Keratinocyte (primary cell): ENCODE data around the gene IRF4. TPM values are rescaled to one million over a fixed set of nuclear protein-coding genes. Genes with fewer than 3 reads are reported as not detected.

Experiments used
- DNase-seq: peaks from one replicate; pipeline ENCODE4 v3.0.0-alpha.2; 2011; ENCODE audit warnings: low read depth, missing footprints, low spot score
- FAIRE-seq: peaks from 2 replicates; lab custom pipeline; 2011; peaks lifted over from hg19 to GRCh38; lab: Jason Lieb, UNC
- H2AFZ ChIP-seq: 2 replicates; pipeline ENCODE4 v1.6.0; 2012; ENCODE audit warnings: low read length, control low read depth, inconsistent platforms; ENCODE audit not compliant: control insufficient read depth
- H3K27ac ChIP-seq: 2 replicates; pipeline ENCODE4 v1.5.1; 2011; ENCODE audit warnings: low read length; ENCODE audit not compliant: control insufficient read depth, insufficient read depth
- H3K27me3 ChIP-seq: 3 replicates; pipeline ENCODE4 v1.6.0; 2011; ENCODE audit warnings: low read length; ENCODE audit not compliant: control insufficient read depth, insufficient read depth; ENCODE audit errors: extremely low read depth
- H3K36me3 ChIP-seq, 2 experiments: 2 replicates in 1 of 2; 3 replicates in 1 of 2; pipeline ENCODE4 v1.5.1; 2011; ENCODE audit warnings: low read length in 2 of 2, mild to moderate bottlenecking in 1 of 2; ENCODE audit not compliant: control insufficient read depth in 2 of 2, insufficient read depth in 2 of 2; ENCODE audit errors: extremely low read depth in 1 of 2
- H3K4me1 ChIP-seq: 3 replicates; pipeline ENCODE4 v1.5.1; 2011; ENCODE audit warnings: low read length; ENCODE audit not compliant: control insufficient read depth, insufficient read depth; ENCODE audit errors: extremely low read depth
- H3K4me2 ChIP-seq: 3 replicates; pipeline ENCODE4 v1.6.0; 2011; ENCODE audit warnings: low read depth, low read length; ENCODE audit not compliant: control insufficient read depth, insufficient read depth; ENCODE audit errors: extremely low read depth
- H3K4me3 ChIP-seq, 3 experiments: fragments of 200-600 bp in 1 of 3; sonication (generic) in 1 of 3; 2 replicates in 2 of 3; 3 replicates in 1 of 3; pipeline ENCODE4 v1.5.1; 2011 to 2016; ENCODE audit warnings: low read length in 3 of 3, mild to moderate bottlenecking in 3 of 3, control low read depth in 2 of 3, inconsistent platforms in 1 of 3, low read depth in 1 of 3, mixed read lengths in 1 of 3, mixed run types in 1 of 3, moderate library complexity in 1 of 3; ENCODE audit not compliant: control insufficient read depth in 2 of 3, insufficient read depth in 2 of 3; ENCODE audit errors: extremely low read depth in 1 of 3
- H3K79me2 ChIP-seq: 2 replicates; pipeline ENCODE4 v1.6.0; 2012; ENCODE audit warnings: low read length; ENCODE audit not compliant: control insufficient read depth, insufficient read depth
- H3K9ac ChIP-seq: 3 replicates; pipeline ENCODE4 v1.6.0; 2011; ENCODE audit warnings: low read length; ENCODE audit not compliant: control insufficient read depth, insufficient read depth; ENCODE audit errors: extremely low read depth
- H3K9me1 ChIP-seq: 3 replicates; pipeline ENCODE4 v1.6.0; 2011; ENCODE audit warnings: low read length; ENCODE audit not compliant: control insufficient read depth, insufficient read depth; ENCODE audit errors: extremely low read depth
- H3K9me3 ChIP-seq: 2 replicates; pipeline ENCODE4 v1.5.1; 2012; ENCODE audit warnings: low read depth, low read length; ENCODE audit not compliant: control insufficient read depth
- H4K20me1 ChIP-seq: 3 replicates; pipeline ENCODE4 v1.6.0; 2011; ENCODE audit warnings: low read length; ENCODE audit not compliant: control insufficient read depth, insufficient read depth; ENCODE audit errors: extremely low read depth
- EZH2 ChIP-seq: IDR thresholded peaks from one replicate; pipeline ENCODE4 v1.6.1; 2012; ENCODE audit warnings: inconsistent platforms, mild to moderate bottlenecking, low read length, moderate library complexity
- dilution Hi-C: fragments of 300-500 bp; cut with MboI; formaldehyde crosslinking; loops from one replicate; pipeline ENCODE4 v1.7.0; 2020; ENCODE audit warnings: low sequenced_read_pairs; ENCODE audit not compliant: extremely low pct_ligation_motif_present
- polyA plus RNA-seq, 5 experiments: library from polyadenylated mRNA; depleted of rRNA in 3 of 5; stranded (reverse) in 3 of 5; stranded (forward) in 1 of 5; unstranded in 1 of 5; fragments of >200 nt; gene quantifications; 1 replicate in 1 of 5; 2 replicates in 3 of 5; 3 replicates in 1 of 5; pipeline versions ENCODE4 v1.2.1 to v1.2.3, GENCODE V29; 2011 to 2012; ENCODE audit warnings: missing spikeins in 2 of 5, low read depth in 1 of 5, low replicate concordance in 1 of 5
- TF ChIP-seq, protein P1 (sequence below), 3 experiments: IDR thresholded peaks in 1 of 3; conservative IDR thresholded peaks in 1 of 3; optimal IDR thresholded peaks in 1 of 3; 2 replicates in 2 of 3; 3 replicates in 1 of 3; pipeline versions ENCODE3 to v1.5.1; 2011; ENCODE audit warnings: low read length in 3 of 3, mild to moderate bottlenecking in 3 of 3, moderate library complexity in 2 of 3, control low read depth in 1 of 3, inconsistent platforms in 1 of 3; ENCODE audit not compliant: insufficient read depth in 2 of 3; ENCODE audit errors: extremely low read depth in 1 of 3

Gene IRF4
- polyA plus RNA-seq, 1 donor (not counting 4 experiments of a cell fraction or from before 2014, with no cell fraction given): 0.12 TPM

DNA sequence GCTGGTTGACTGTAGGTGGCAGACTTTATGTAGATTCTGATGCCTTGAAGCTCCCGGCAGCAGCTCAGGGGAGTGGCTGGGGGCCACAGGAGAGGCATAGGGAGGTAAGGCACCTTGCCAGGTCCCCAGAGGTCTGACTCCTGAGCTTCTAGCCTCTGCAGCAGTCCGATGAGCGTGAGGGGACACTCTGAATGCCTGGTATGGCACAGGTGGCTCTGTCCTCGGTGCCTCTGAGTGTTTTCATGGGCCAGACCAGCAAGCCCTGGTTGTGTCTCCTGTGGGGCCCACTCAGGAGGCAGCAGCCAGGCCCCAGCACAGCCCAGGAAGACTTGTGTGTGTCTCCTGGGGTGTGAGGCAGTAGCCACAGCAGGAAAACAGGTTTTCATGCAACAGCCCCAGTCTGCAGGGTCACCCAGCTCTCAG lies 39.7 kb upstream of the IRF4 start:
- Histone ChIP-seq H4K20me1 (no peaks in the 10 kb centered on the region), H3K36me3 (peaks cover 3 to 4% of the 10 kb centered on the region in 2 experiments), H3K27me3 (no peaks in the 10 kb centered on the region), H3K9me1 (no peaks in the 10 kb centered on the region), H3K4me3 (no peak overlapping the region), H3K9me3 (peaks cover 5% of the 10 kb centered on the region), H3K27ac (no peak overlapping the region), H3K9ac (no peak overlapping the region), H3K4me2 (no peak overlapping the region), H3K79me2 (no peaks in the 10 kb centered on the region), H2AFZ (no peak overlapping the region), H3K4me1 (no peaks in the 10 kb centered on the region)
- TF ChIP-seq, protein P1, sequence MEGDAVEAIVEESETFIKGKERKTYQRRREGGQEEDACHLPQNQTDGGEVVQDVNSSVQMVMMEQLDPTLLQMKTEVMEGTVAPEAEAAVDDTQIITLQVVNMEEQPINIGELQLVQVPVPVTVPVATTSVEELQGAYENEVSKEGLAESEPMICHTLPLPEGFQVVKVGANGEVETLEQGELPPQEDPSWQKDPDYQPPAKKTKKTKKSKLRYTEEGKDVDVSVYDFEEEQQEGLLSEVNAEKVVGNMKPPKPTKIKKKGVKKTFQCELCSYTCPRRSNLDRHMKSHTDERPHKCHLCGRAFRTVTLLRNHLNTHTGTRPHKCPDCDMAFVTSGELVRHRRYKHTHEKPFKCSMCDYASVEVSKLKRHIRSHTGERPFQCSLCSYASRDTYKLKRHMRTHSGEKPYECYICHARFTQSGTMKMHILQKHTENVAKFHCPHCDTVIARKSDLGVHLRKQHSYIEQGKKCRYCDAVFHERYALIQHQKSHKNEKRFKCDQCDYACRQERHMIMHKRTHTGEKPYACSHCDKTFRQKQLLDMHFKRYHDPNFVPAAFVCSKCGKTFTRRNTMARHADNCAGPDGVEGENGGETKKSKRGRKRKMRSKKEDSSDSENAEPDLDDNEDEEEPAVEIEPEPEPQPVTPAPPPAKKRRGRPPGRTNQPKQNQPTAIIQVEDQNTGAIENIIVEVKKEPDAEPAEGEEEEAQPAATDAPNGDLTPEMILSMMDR (optimal IDR thresholded peaks at IDR 0.05 in 1 of 3, IDR thresholded peaks at IDR 0.05 in 1 of 3, conservative IDR thresholded peaks at IDR 0.05 in 1 of 3; ENCODE audit: extremely low read depth in 1 of 3, insufficient read depth in 2 of 3, low read length in 3 of 3): no peak
- TF ChIP-seq EZH2: no peak
- dilution Hi-C loops: no loop called here
- no peak for FAIRE-seq
- DNase-seq: no peak

DNA sequence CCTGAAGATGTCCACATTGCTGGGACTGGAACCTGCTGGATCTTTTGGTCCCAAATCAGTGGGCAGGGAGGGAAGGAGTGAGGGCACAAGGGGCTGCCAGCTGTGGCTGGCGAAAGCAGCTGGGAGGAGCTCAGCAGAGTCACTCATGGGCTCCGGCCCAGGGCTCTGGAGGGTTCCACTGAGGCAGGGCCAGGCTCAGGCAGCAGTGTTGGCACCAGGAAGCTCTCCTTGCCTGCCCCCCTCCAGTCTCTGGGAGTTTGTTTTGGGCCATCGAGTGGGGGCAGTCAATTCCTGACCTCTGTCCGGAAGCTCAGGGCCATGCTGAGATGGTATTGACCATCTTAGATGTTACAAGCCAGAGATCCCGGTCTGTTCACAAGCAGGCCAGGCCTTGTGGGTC lies 39.1 kb upstream of the IRF4 start:
- Histone ChIP-seq H2AFZ (no peak overlapping the region), H3K9me1 (no peaks in the 10 kb centered on the region), H3K9ac (no peak overlapping the region)

More for the DNA sequence above, 39.1 kb upstream of the IRF4 start:
- FAIRE-seq (no peak), DNase-seq (no peak)
- Histone ChIP-seq H3K27ac (no peak overlapping the region), H3K4me1 (no peaks in the 10 kb centered on the region), H3K79me2 (no peaks in the 10 kb centered on the region), H3K27me3 (no peaks in the 10 kb centered on the region), H3K36me3 (peaks cover 3 to 4% of the 10 kb centered on the region in 2 experiments), H4K20me1 (no peaks in the 10 kb centered on the region), H3K4me2 (no peak overlapping the region), H3K4me3 (no peak overlapping the region), H3K9me3 (peaks cover 5% of the 10 kb centered on the region)
- dilution Hi-C loops: no loop called here
- TF ChIP-seq, protein P1 (optimal IDR thresholded peaks at IDR 0.05 in 1 of 3, IDR thresholded peaks at IDR 0.05 in 1 of 3, conservative IDR thresholded peaks at IDR 0.05 in 1 of 3; ENCODE audit: extremely low read depth in 1 of 3, insufficient read depth in 2 of 3, low read length in 3 of 3): no peak
- TF ChIP-seq EZH2: no peak
